ENCODE measurements around the gene GATA3. TPM values are rescaled to one million over a fixed set of nuclear protein-coding genes. Genes with fewer than 3 reads are reported as not detected.

Gene GATA3
- total and polyA plus RNA-seq, 9 of the 15 experiments (the other 6 are each of a cell fraction or from before 2014, with no cell fraction given) = 0.01 to 0.24 (median 0.09) TPM; not detected in 6

- in situ Hi-C loops (cut with MboI) = no loop called here
- H3K4me3 ChIP-seq = no peak overlapping the region
- peaks cover 0 to 3% of the 10 kb centered on the region in 2 experiments; a peak in 1 of 5 replicates for H3K4me1 ChIP-seq (replicated peaks in 1 of 2; ENCODE audit: control insufficient read depth in 2 of 2, insufficient read depth in 2 of 2, low read length in 2 of 2)
- peaks cover 24 to 41% of the 10 kb centered on the region in 2 experiments; a peak in 4 of 5 replicates for H3K27me3 ChIP-seq (ENCODE audit: control insufficient read depth in 2 of 2, insufficient read depth in 2 of 2, low read length in 2 of 2)
- H3K9me1 ChIP-seq (ENCODE audit: control insufficient read depth, insufficient read depth, low read length) = no peaks in the 10 kb centered on the region
- no peak overlapping the region for H3K27ac ChIP-seq (ENCODE audit: extremely low read depth, low read depth, low read length)
- DNase-seq (ENCODE audit: extremely low read depth in 1 of 4, low spot score in 3 of 4) = no peak
- FAIRE-seq = no peak
- BruUV-seq (replicated peaks) = no TSS peak
- no peak overlapping the region for H3K4me2 ChIP-seq (ENCODE audit: insufficient read depth, low read length)
- POLR2A ChIA-PET = no interaction called here
- TF ChIP-seq E2F6 (IDR thresholded peaks at IDR 0.05; ENCODE audit: borderline replicate concordance in 1 of 2, extremely low read depth in 1 of 2, insufficient read depth in 1 of 2, insufficient read length in 1 of 2, low read depth in 1 of 2, low read length in 1 of 2, poor library complexity in 1 of 2, severe bottlenecking in 1 of 2) = peak in 1 of 2 experiments; percentile 14
- TF ChIP-seq CBX1 (IDR thresholded peaks at IDR 0.05; ENCODE audit: low read depth) = no peak
- TF ChIP-seq ZNF639 (CRISPR knock-in tag; conservative IDR thresholded peaks at IDR 0.05 in 1 of 2, IDR thresholded peaks at IDR 0.05 in 1 of 2) = no peak
- no peak for TF ChIP-seq EP300 (IDR thresholded peaks at IDR 0.05; ENCODE audit: low read length)
- TF ChIP-seq MITF (IDR thresholded peaks at IDR 0.05) = no peak
- TF ChIP-seq GTF2A2 (tag; IDR thresholded peaks at IDR 0.05) = no peak
- peak; percentile 33; the same call in 1 of the 2 replicates for TF ChIP-seq L3MBTL2 (IDR thresholded peaks at IDR 0.05)
- no peak for TF ChIP-seq HDAC1 (IDR thresholded peaks at IDR 0.05)
- ATAC-seq = no peak
- intact Hi-C loops (cut with micrococcal nuclease) = no loop called here
- H3K9ac ChIP-seq (ENCODE audit: insufficient read depth in 1 of 2, low read depth in 2 of 2, low read length in 2 of 2) = no peak overlapping the region
- no peaks in the 10 kb centered on the region for H3K36me3 ChIP-seq (ENCODE audit: control insufficient read depth, insufficient read depth, low read length)
- H2AFZ ChIP-seq (ENCODE audit: low read depth, low read length) = no peak overlapping the region
- H3K79me2 ChIP-seq (ENCODE audit: control insufficient read depth, insufficient read depth, low read length) = no peaks in the 10 kb centered on the region
- no peaks in the 10 kb centered on the region for H3K9me3 ChIP-seq (replicated peaks; ENCODE audit: control insufficient read depth, insufficient read depth, low read depth, low read length)
- WGBS (ENCODE audit: insufficient coverage, low coverage, missing lambda C conversion rate) = 5% methylated on average over 5 of the region's 7 CpGs
- no peaks in the 10 kb centered on the region for H4K20me1 ChIP-seq (replicated peaks; ENCODE audit: control insufficient read depth, insufficient read depth, low read length)
- CTCF ChIA-PET (ENCODE audit: low intra/inter-chr PET ratio) = no interaction called here
Measured at GRCh38 chr10:8069108-8069507, 14.6 kb downstream of the GATA3 start.
